H9 (cell line): ENCODE results near the gene CDKN2AIPNL. TPM values are rescaled to one million over a fixed set of nuclear protein-coding genes. Genes with fewer than 3 reads are reported as not detected.

Source experiments
- DNase-seq: peaks from one replicate; pipeline ENCODE4 v3.0.0-alpha.2; 2017
- H2AFZ ChIP-seq: one replicate; pipeline ENCODE4 v1.6.1; 2013; ENCODE audit warnings: mild to moderate bottlenecking, low read length, control low read depth, moderate library complexity
- H2AK5ac ChIP-seq: 2 replicates; pipeline ENCODE4 v1.6.1; 2013; ENCODE audit warnings: low read length, control low read depth, mixed read lengths; ENCODE audit not compliant: insufficient read length
- H2BK120ac ChIP-seq: one replicate; pipeline ENCODE4 v1.6.1; 2013; ENCODE audit warnings: low read depth, mild to moderate bottlenecking, low read length, control low read depth, inconsistent platforms; ENCODE audit not compliant: poor library complexity, severe bottlenecking
- H2BK12ac ChIP-seq: 2 replicates; pipeline ENCODE4 v1.6.1; 2013; ENCODE audit warnings: low read length, control low read depth, mixed read lengths, low read depth; ENCODE audit not compliant: insufficient read length
- H2BK15ac ChIP-seq: 2 replicates; pipeline ENCODE4 v1.6.1; 2013; ENCODE audit warnings: low read depth, low read length, control low read depth
- H2BK20ac ChIP-seq: one replicate; pipeline ENCODE4 v1.6.1; 2013; ENCODE audit warnings: low read depth, mild to moderate bottlenecking, low read length, control low read depth, inconsistent platforms; ENCODE audit not compliant: poor library complexity, severe bottlenecking
- H2BK5ac ChIP-seq: 2 replicates; pipeline ENCODE4 v1.6.1; 2013; ENCODE audit warnings: low read length, control low read depth, mixed read lengths; ENCODE audit not compliant: insufficient read length
- H3K14ac ChIP-seq: 2 replicates; pipeline ENCODE4 v1.6.1; 2013; ENCODE audit warnings: low read length, control low read depth; ENCODE audit not compliant: insufficient read depth
- H3K18ac ChIP-seq: 2 replicates; pipeline ENCODE4 v1.6.1; 2013; ENCODE audit warnings: low read depth, mild to moderate bottlenecking, mixed read lengths, low read length, control low read depth; ENCODE audit not compliant: insufficient read length
- H3K23ac ChIP-seq: 2 replicates; pipeline ENCODE4 v1.6.1; 2013; ENCODE audit warnings: low read length, control low read depth, mixed read lengths, low read depth; ENCODE audit not compliant: insufficient read length
- H3K23me2 ChIP-seq: 2 replicates; pipeline ENCODE4 v1.6.1; 2013; ENCODE audit warnings: low read depth, mild to moderate bottlenecking, mixed read lengths, low read length, control low read depth; ENCODE audit not compliant: insufficient read length, poor library complexity, severe bottlenecking
- H3K27ac ChIP-seq: 2 replicates; pipeline ENCODE4 v1.5.1; 2013; ENCODE audit warnings: low read length, control low read depth, mixed read lengths, low read depth; ENCODE audit not compliant: insufficient read length
- H3K27me3 ChIP-seq: 2 replicates; pipeline ENCODE4 v1.6.1; 2013; ENCODE audit warnings: low read length, control low read depth, inconsistent platforms; ENCODE audit not compliant: insufficient read depth
- H3K4ac ChIP-seq: 2 replicates; pipeline ENCODE4 v1.6.1; 2013; ENCODE audit warnings: low read depth, mild to moderate bottlenecking, control low read depth, inconsistent platforms, low read length, moderate library complexity
- H3K4me1 ChIP-seq: 2 replicates; pipeline ENCODE4 v1.6.1; 2013; ENCODE audit warnings: low read length, control low read depth, inconsistent platforms; ENCODE audit not compliant: insufficient read depth
- H3K4me2 ChIP-seq: 2 replicates; pipeline ENCODE4 v1.6.1; 2013; ENCODE audit warnings: low read length, control low read depth, mixed read lengths; ENCODE audit not compliant: insufficient read length, insufficient read depth
- H3K56ac ChIP-seq: 2 replicates; pipeline ENCODE4 v1.6.1; 2013; ENCODE audit warnings: low read depth, mild to moderate bottlenecking, mixed read lengths, low read length, control low read depth; ENCODE audit not compliant: insufficient read length
- H3K79me1 ChIP-seq: 2 replicates; pipeline ENCODE4 v1.6.1; 2013; ENCODE audit warnings: low read depth, mild to moderate bottlenecking, moderate library complexity, low read length, control low read depth, inconsistent platforms; ENCODE audit not compliant: insufficient read depth, poor library complexity, severe bottlenecking
- H3K79me2 ChIP-seq: 2 replicates; pipeline ENCODE4 v1.6.1; 2013; ENCODE audit warnings: low read length, control low read depth, inconsistent platforms; ENCODE audit not compliant: insufficient read depth
- H3K9ac ChIP-seq: 2 replicates; pipeline ENCODE4 v1.6.1; 2013; ENCODE audit warnings: low read length, control low read depth, mixed read lengths; ENCODE audit not compliant: insufficient read length; ENCODE audit errors: extremely low read depth
- H3K9me3 ChIP-seq: one replicate; pipeline ENCODE4 v1.6.1; 2013; ENCODE audit warnings: low read depth, low read length, inconsistent platforms; ENCODE audit not compliant: control insufficient read depth
- H3T11ph ChIP-seq: one replicate; pipeline ENCODE4 v1.6.1; 2013; ENCODE audit warnings: mild to moderate bottlenecking, low read length, control low read depth, inconsistent platforms
- H4K20me1 ChIP-seq: one replicate; pipeline ENCODE4 v1.6.1; 2013; ENCODE audit not compliant: control insufficient read depth, insufficient read length, insufficient read depth
- H4K5ac ChIP-seq: 2 replicates; pipeline ENCODE4 v1.6.1; 2013; ENCODE audit warnings: low read depth, mild to moderate bottlenecking, mixed read lengths, low read length, control low read depth; ENCODE audit not compliant: insufficient read length
- H4K8ac ChIP-seq: replicated peaks from 2 replicates; pipeline ENCODE4 v1.6.1; 2013; ENCODE audit warnings: low read length, control low read depth, mixed read lengths, low read depth; ENCODE audit not compliant: insufficient read length
- H4K91ac ChIP-seq: 2 replicates; pipeline ENCODE4 v1.6.1; 2013; ENCODE audit warnings: low read depth, mild to moderate bottlenecking, moderate library complexity, mixed read lengths, low read length, control low read depth; ENCODE audit not compliant: insufficient read length
- H3K27ac Mint-ChIP-seq, 3 experiments: 2 replicates in 2 of 3; 3 replicates in 1 of 3; pipeline ENCODE4 v1.8.0; 2020 to 2021; ENCODE audit warnings: mixed read lengths in 3 of 3, mild to moderate bottlenecking in 1 of 3, moderate library complexity in 1 of 3
- H3K27me3 Mint-ChIP-seq: 2 replicates; pipeline ENCODE4 v1.8.0; 2021; ENCODE audit warnings: low read depth, mild to moderate bottlenecking, moderate library complexity, mixed read lengths
- H3K36me3 Mint-ChIP-seq, 3 experiments: 2 replicates in 2 of 3; 3 replicates in 1 of 3; pipeline ENCODE4 v1.8.0; 2020 to 2021; ENCODE audit warnings: low read depth in 3 of 3, mixed read lengths in 3 of 3; ENCODE audit not compliant: insufficient read depth in 1 of 3
- H3K4me1 Mint-ChIP-seq, 2 experiments: 2 replicates each; pipeline ENCODE4 v1.8.0; 2020; ENCODE audit warnings: mixed read lengths in 2 of 2
- H3K4me3 Mint-ChIP-seq, 2 experiments: 2 replicates in 1 of 2; 3 replicates in 1 of 2; pipeline ENCODE4 v1.8.0; 2020 to 2021; ENCODE audit warnings: mild to moderate bottlenecking in 2 of 2, mixed read lengths in 2 of 2, moderate library complexity in 1 of 2
- H3K9me3 Mint-ChIP-seq, 2 experiments: 2 replicates in 1 of 2; 3 replicates in 1 of 2; pipeline ENCODE4 v1.8.0; 2020; ENCODE audit warnings: mild to moderate bottlenecking in 2 of 2, mixed read lengths in 2 of 2, moderate library complexity in 1 of 2
- CTCF ChIP-seq: fragments of 200-600 bp; sonication (generic); conservative IDR thresholded peaks from 3 replicates; pipeline ENCODE4 v1.8.0; 2021; ENCODE audit warnings: antibody characterized with exemption, mild to moderate bottlenecking
- WGBS: extraction: QIAGEN DNeasy Blood & Tissue Kit; methylation state at CpG from one replicate; pipeline ENCODE4 v1.1.7; 2013; ENCODE audit warnings: missing lambda C conversion rate, low lambda C conversion rate, mixed read lengths; ENCODE audit not compliant: insufficient read length; ENCODE audit errors: extremely low coverage; 5-methylcytosine and 5-hydroxymethylcytosine counted together
- total RNA-seq: library from RNA; stranded (reverse); gene quantifications from 2 replicates; pipeline ENCODE4 v1.2.1, GENCODE V29; 2021

CDKN2AIPNL gene
- total RNA-seq, 1 experiment from 2014 or later, result 60.0 TPM

GRCh38 chr5:134439210-134439654 is 27.6 kb upstream of the CDKN2AIPNL start:
- H3K4me1 Mint-ChIP-seq, result peaks cover 30 to 43% of the 10 kb centered on the region in 2 experiments
- H4K8ac ChIP-seq, result no peak overlapping the region
- H3K79me1 ChIP-seq, result no peaks in the 10 kb centered on the region
- no peak overlapping the region for H3K4me3 Mint-ChIP-seq
- H2BK15ac ChIP-seq, result no peak overlapping the region
- no peaks in the 10 kb centered on the region for H3K27me3 ChIP-seq
- H3K27ac ChIP-seq, result no peak overlapping the region
- peaks cover 2% of the 10 kb centered on the region for H3K4me1 ChIP-seq
- no peak overlapping the region for H2BK120ac ChIP-seq
- no peaks in the 10 kb centered on the region for H3K9me3 Mint-ChIP-seq
- no CpG with 5 or more reads among the region's 7 CpGs for WGBS
- no peaks in the 10 kb centered on the region for H3K23me2 ChIP-seq
- H3K79me2 ChIP-seq, result no peaks in the 10 kb centered on the region
- H2AFZ ChIP-seq, result no peak overlapping the region
- H3K4ac ChIP-seq, result no peak overlapping the region
- no peaks in the 10 kb centered on the region; the same call in 1 of the 2 replicates for H3K27me3 Mint-ChIP-seq
- H2BK12ac ChIP-seq, result no peak overlapping the region
- H2BK20ac ChIP-seq, result no peak overlapping the region
- no peak overlapping the region for H3K56ac ChIP-seq
- H3K27ac Mint-ChIP-seq, result peak overlapping the region; percentile 54 to 82 (median 82); a peak in 6 of 7 replicates
- H4K5ac ChIP-seq, result no peak overlapping the region
- no peak overlapping the region for H3K14ac ChIP-seq
- no peak overlapping the region for H4K91ac ChIP-seq
- no peak overlapping the region for H3K18ac ChIP-seq
- H3K9me3 ChIP-seq, result no peaks in the 10 kb centered on the region
- H3T11ph ChIP-seq, result no peak overlapping the region
- no peak overlapping the region for H3K23ac ChIP-seq
- DNase-seq, result peak; percentile 92
- peaks cover 2% of the 10 kb centered on the region for H4K20me1 ChIP-seq
- no peak overlapping the region for H3K9ac ChIP-seq
- TF ChIP-seq CTCF, result peak; percentile 20; the same call in 1 of the 3 replicates
- H2BK5ac ChIP-seq, result no peak overlapping the region
- no peak overlapping the region for H3K4me2 ChIP-seq
- peaks cover 3 to 20% (median 12%) of the 10 kb centered on the region in 3 experiments; a peak in 4 of 7 replicates for H3K36me3 Mint-ChIP-seq
- no peak overlapping the region for H2AK5ac ChIP-seq
